Adrenal gland (tissue), 5 donors: ENCODE measurements around the gene SIPA1.

Experiments used
- CTCF ChIP-seq, 6 experiments: fragments of 450-650 bp in 4 of 6; fragments of 200-600 bp in 2 of 6; sonication (generic) in 1 of 6; IDR thresholded peaks; 1 replicate in 5 of 6; 2 replicates in 1 of 6; pipeline versions ENCODE4 v1.5.1 to v1.8.0; 2016 to 2021; ENCODE audit warnings: antibody characterized with exemption in 6 of 6, mild to moderate bottlenecking in 2 of 6, moderate library complexity in 1 of 6
- POLR2A ChIP-seq, 2 donors: fragments of 450-650 bp; IDR thresholded peaks; one replicate each; pipeline ENCODE4 v1.6.1; 2017; ENCODE audit warnings: antibody characterized with exemption in 2 of 2, mild to moderate bottlenecking in 2 of 2, moderate library complexity in 1 of 2
- donor health status: DM: no; HTN: no; CAD: no.

GRCh38 chr11:65692367-65692766 is 54.5 kb downstream of the SIPA1 start:
- no peak for TF ChIP-seq CTCF (IDR thresholded peaks at IDR 0.05)
- no peak for TF ChIP-seq POLR2A (IDR thresholded peaks at IDR 0.05)
